ENCODE results near the gene FLVCR1.
"Not testable (repeated sequence)": the region's sequence is repeated elsewhere in the genome, so short reads cannot be mapped to it uniquely, and the experiment has no call there.

FLVCR1 gene

GRCh38 chr1:212860713-212861581 lies 2.9 kb downstream of the FLVCR1 start:
- no peak for DNase-seq (ENCODE audit: low read depth)

- no peak for DNase-seq (ENCODE audit: low read depth)
These were observed 4.1 kb downstream of the FLVCR1 start for GRCh38 chr1:212862111-212862690.

GRCh38 chr1:212863345-212863744 lies 5.3 kb downstream of the FLVCR1 start:
- DNase-seq (ENCODE audit: low read depth) = not testable (repeated sequence)

- DNase-seq (ENCODE audit: low read depth) = no peak
These were observed 6.1 kb downstream of the FLVCR1 start for GRCh38 chr1:212864201-212864600.

- DNase-seq (ENCODE audit: low read depth) = no peak
These were observed 9.1 kb downstream of the FLVCR1 start for GRCh38 chr1:212867192-212867591.

- DNase-seq (ENCODE audit: low read depth) = no peak
These were observed 13.9 kb downstream of the FLVCR1 start for GRCh38 chr1:212871976-212872375.

GRCh38 chr1:212873518-212873917 lies 15.4 kb downstream of the FLVCR1 start:
- no peak for DNase-seq (ENCODE audit: low read depth)

- no peak for DNase-seq (ENCODE audit: low read depth)
These were observed 20.3 kb downstream of the FLVCR1 start for GRCh38 chr1:212878418-212878817.

GRCh38 chr1:212879947-212880690 lies 22.0 kb downstream of the FLVCR1 start:
- DNase-seq (ENCODE audit: low read depth) = no peak

GRCh38 chr1:212884592-212884991 lies 26.5 kb downstream of the FLVCR1 start:
- no peak for DNase-seq (ENCODE audit: low read depth)

- DNase-seq (ENCODE audit: low read depth) = no peak
These were observed 34.0 kb downstream of the FLVCR1 start for GRCh38 chr1:212892108-212892507.

GRCh38 chr1:212899845-212900244 lies 41.8 kb downstream of the FLVCR1 start:
- no peak for DNase-seq (ENCODE audit: low read depth)

GRCh38 chr1:212901290-212901689 lies 43.2 kb downstream of the FLVCR1 start:
- no peak for DNase-seq (ENCODE audit: low read depth)

- DNase-seq (ENCODE audit: low read depth) = no peak
These were observed 44.0 kb downstream of the FLVCR1 start for GRCh38 chr1:212902054-212902453.

GRCh38 chr1:212903664-212904063 lies 45.6 kb downstream of the FLVCR1 start:
- DNase-seq (ENCODE audit: low read depth) = no peak

- not testable (repeated sequence) for DNase-seq (ENCODE audit: low read depth)
These were observed 50.0 kb downstream of the FLVCR1 start for GRCh38 chr1:212908071-212908470.

- DNase-seq (ENCODE audit: low read depth) = no peak
These were observed 50.9 kb downstream of the FLVCR1 start for GRCh38 chr1:212908971-212909370.

GRCh38 chr1:212909652-212910063 lies 51.6 kb downstream of the FLVCR1 start:
- DNase-seq (ENCODE audit: low read depth) = no peak

GRCh38 chr1:212910213-212910612 lies 52.1 kb downstream of the FLVCR1 start:
- DNase-seq (ENCODE audit: low read depth) = not testable (repeated sequence)

- not testable (repeated sequence) for DNase-seq (ENCODE audit: low read depth)
These were observed 55.6 kb downstream of the FLVCR1 start for GRCh38 chr1:212913638-212914037.

- not testable (repeated sequence) for DNase-seq (ENCODE audit: low read depth)
These were observed 56.0 kb downstream of the FLVCR1 start for GRCh38 chr1:212914110-212914509.

GRCh38 chr1:212914789-212915188 lies 56.7 kb downstream of the FLVCR1 start:
- DNase-seq (ENCODE audit: low read depth) = no peak

All from stimulated activated CD8-positive, alpha-beta memory T cell treated with anti-CD3 and anti-CD28 coated beads, Interleukin-15, amount 100 ng/mL, for 24 hours (primary cell).